ENCODE results near the gene CAPZB.
"Not testable (repeated sequence)": the region's sequence is repeated elsewhere in the genome, so short reads cannot be mapped to it uniquely, and the experiment has no call there.

CAPZB gene

DNA sequence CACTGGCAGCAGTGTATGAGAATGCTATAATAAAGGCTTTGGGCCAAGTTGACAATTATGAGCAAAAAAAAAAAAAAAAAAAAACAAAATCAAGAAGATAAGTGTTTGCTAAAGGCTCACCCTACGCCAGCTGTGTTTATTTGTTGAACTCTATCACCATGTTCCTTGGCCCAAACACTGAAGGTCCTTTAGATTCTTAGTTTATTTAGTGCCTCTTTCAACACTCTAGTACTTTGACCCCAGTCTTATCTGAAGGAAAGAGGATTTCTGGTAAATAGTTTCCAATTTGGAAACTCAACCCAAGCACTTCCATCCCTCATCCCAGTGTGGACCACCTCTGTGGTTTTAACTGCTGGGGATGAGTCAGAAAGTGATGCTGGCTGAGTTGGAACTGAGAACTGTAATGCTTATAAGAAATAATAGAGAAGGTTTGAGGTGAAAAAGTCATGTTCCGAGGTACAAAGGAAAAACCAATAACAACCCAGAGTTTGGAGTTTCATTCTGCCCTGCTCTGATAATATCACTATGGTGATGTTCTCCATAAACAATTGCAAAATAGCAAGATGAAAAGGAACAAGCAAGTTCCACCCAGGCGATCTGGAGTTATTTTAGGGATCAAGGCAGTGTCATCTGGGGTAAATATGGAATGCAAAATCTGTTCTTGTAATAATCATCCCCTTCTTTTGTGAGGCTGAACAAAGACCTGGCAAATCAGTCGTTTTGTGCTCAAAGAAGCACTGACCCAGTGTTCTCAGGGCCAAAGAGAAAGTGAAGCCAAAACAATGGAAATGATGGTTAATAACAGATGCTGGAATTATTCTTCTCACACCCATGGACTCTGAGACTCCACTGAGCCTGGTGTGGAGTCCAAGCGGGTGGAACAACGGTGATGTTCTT is 19.7 kb upstream of the CAPZB start:
- ATAC-seq, result peak; percentile 31; the same call in 1 of the 3 replicates
- TF ChIP-seq ZNF565 (CRISPR knock-in tag; conservative IDR thresholded peaks at IDR 0.05; ENCODE audit: low read depth) (no peak), PPARA (CRISPR knock-in tag; IDR thresholded peaks at IDR 0.05; ENCODE audit: borderline replicate concordance) (no peak), CSDC2 (CRISPR knock-in tag; IDR thresholded peaks at IDR 0.05) (no peak), ESRRG (CRISPR knock-in tag; IDR thresholded peaks at IDR 0.05) (no peak), OSR1 (CRISPR knock-in tag; IDR thresholded peaks at IDR 0.05) (no peak)
- TF ChIP-seq, protein P1, sequence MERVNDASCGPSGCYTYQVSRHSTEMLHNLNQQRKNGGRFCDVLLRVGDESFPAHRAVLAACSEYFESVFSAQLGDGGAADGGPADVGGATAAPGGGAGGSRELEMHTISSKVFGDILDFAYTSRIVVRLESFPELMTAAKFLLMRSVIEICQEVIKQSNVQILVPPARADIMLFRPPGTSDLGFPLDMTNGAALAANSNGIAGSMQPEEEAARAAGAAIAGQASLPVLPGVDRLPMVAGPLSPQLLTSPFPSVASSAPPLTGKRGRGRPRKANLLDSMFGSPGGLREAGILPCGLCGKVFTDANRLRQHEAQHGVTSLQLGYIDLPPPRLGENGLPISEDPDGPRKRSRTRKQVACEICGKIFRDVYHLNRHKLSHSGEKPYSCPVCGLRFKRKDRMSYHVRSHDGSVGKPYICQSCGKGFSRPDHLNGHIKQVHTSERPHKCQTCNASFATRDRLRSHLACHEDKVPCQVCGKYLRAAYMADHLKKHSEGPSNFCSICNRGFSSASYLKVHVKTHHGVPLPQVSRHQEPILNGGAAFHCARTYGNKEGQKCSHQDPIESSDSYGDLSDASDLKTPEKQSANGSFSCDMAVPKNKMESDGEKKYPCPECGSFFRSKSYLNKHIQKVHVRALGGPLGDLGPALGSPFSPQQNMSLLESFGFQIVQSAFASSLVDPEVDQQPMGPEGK (CRISPR knock-in tag; IDR thresholded peaks at IDR 0.05; ENCODE audit: borderline replicate concordance), result no peak

DNA sequence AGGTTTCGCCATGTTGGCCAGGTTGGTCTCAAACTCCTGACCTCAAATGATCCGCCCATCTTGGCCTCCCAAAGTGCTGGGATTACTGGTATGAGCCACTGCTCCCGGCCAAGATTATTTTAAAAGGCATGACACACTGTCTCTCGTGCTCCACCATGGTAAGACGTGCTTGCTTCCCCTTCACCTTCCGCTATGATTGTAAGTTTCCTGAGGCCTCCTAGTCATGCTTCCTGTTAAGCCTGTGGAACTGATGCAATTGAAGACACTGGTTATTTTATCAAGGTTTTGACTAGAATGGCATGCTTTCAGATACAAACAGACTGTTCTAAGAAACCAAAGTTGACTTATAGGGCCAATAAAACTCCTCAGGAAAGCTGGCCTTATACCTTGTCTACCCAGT is 16.9 kb upstream of the CAPZB start:
- ATAC-seq, result not testable (repeated sequence)

DNA sequence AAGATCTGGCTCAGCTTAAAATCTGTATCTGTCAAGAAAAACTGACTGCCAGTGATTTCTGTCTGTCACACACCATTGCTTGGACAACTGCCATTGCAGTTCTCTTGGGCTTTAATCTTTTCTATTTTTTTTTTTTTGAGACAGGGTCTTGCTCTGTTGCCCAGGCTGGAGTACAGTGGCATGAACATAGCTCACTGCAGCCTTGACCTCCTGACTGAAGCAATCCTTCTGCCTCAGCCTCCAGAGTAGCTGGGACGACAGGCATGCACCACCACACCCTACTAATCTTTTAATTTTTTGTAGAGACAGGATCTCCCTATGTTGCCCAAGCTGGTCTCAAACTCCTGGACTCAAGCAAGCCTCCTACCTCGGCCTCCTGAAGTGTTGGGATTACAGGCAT is 14.5 kb upstream of the CAPZB start:
- ATAC-seq, result not testable (repeated sequence)

DNA sequence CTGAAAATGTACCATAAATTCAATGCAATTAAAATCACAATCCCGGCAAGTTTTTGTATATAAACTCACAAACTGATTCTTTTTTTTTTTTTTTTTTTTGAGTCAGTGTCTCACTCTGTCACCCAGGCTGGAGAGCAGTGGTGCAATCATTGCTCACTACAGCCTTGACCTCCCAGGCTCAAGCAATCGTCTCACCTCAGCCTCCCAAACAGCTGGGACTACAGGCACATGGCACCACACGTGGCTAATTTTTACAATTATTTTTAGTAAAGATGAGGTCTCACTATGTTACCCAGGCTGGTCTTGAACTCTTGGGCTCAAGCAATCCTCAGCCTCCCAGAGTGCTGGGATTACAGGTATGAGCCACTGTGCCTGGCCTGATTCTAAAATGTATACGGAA is 12.1 kb upstream of the CAPZB start:
- not testable (repeated sequence) for ATAC-seq

DNA sequence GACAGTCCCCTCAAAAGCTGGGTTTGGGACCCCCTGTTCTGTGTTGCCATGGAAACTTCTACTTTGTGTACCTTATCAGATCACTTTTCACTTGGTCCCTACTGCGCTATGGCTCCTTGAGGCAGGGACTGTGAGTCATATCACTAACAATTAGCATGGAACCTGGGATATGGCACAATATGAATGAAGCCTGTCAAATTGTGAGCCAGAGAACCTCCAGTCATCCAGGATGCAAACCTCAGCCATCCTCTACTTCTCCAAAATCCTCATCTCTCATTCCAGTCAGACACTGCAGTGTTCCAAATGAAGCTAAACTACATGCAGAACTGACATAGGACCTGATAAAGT is 11.2 kb upstream of the CAPZB start:
- no peak for ATAC-seq

DNA sequence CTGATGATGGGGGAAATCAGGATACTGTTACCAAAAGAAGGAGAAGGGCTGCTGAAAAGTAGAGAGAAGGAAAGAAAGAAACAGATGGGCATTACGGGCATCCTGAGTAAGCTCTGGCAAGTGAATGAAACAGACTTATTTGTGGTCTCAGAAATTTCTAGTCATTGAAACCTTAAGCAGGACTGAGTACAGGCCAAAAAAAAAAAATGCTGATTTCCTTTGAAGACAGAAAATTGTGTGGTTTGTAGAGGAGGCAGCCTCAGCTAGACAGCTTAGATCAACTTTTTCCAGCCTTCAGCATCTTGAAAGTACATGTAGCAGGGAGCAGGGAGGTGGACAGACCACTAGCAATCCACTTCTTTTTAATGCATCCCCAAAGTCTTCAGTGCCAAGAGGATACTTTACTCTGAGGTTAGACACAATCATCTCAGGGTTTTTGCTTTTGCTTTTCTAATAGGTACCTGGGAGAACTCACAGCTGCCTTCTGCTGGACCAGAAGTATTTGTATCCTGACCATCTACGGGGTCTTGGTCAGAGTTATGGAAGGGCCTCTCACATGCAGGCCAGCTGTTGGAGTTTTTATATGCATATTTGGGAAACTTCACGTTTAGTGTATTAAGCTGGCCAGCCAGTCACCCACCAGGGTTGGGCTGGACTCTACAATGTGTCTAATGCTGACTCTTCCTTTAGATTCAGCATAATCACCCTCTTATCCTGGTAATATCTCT is 10.6 kb upstream of the CAPZB start:
- peak; percentile 25; the same call in 1 of the 3 replicates for ATAC-seq
- no peak for TF ChIP-seq SNAI2 (CRISPR knock-in tag; IDR thresholded peaks at IDR 0.05)
- TF ChIP-seq ARNTL (CRISPR knock-in tag; IDR thresholded peaks at IDR 0.05; ENCODE audit: borderline replicate concordance, low read depth), result no peak
- no peak for TF ChIP-seq TOX (CRISPR knock-in tag; IDR thresholded peaks at IDR 0.05; ENCODE audit: borderline replicate concordance)
- no peak for TF ChIP-seq ESRRG (CRISPR knock-in tag; IDR thresholded peaks at IDR 0.05)
- TF ChIP-seq, protein P2, sequence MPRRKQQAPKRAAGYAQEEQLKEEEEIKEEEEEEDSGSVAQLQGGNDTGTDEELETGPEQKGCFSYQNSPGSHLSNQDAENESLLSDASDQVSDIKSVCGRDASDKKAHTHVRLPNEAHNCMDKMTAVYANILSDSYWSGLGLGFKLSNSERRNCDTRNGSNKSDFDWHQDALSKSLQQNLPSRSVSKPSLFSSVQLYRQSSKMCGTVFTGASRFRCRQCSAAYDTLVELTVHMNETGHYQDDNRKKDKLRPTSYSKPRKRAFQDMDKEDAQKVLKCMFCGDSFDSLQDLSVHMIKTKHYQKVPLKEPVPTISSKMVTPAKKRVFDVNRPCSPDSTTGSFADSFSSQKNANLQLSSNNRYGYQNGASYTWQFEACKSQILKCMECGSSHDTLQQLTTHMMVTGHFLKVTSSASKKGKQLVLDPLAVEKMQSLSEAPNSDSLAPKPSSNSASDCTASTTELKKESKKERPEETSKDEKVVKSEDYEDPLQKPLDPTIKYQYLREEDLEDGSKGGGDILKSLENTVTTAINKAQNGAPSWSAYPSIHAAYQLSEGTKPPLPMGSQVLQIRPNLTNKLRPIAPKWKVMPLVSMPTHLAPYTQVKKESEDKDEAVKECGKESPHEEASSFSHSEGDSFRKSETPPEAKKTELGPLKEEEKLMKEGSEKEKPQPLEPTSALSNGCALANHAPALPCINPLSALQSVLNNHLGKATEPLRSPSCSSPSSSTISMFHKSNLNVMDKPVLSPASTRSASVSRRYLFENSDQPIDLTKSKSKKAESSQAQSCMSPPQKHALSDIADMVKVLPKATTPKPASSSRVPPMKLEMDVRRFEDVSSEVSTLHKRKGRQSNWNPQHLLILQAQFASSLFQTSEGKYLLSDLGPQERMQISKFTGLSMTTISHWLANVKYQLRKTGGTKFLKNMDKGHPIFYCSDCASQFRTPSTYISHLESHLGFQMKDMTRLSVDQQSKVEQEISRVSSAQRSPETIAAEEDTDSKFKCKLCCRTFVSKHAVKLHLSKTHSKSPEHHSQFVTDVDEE (CRISPR knock-in tag; IDR thresholded peaks at IDR 0.05), result no peak
- TF ChIP-seq BACH2 (CRISPR knock-in tag; IDR thresholded peaks at IDR 0.05; ENCODE audit: borderline replicate concordance), result no peak
- TF ChIP-seq RARB (CRISPR knock-in tag; IDR thresholded peaks at IDR 0.05), result no peak
- TF ChIP-seq, protein P3, sequence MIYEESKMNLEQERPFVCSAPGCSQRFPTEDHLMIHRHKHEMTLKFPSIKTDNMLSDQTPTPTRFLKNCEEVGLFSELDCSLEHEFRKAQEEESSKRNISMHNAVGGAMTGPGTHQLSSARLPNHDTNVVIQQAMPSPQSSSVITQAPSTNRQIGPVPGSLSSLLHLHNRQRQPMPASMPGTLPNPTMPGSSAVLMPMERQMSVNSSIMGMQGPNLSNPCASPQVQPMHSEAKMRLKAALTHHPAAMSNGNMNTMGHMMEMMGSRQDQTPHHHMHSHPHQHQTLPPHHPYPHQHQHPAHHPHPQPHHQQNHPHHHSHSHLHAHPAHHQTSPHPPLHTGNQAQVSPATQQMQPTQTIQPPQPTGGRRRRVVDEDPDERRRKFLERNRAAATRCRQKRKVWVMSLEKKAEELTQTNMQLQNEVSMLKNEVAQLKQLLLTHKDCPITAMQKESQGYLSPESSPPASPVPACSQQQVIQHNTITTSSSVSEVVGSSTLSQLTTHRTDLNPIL (CRISPR knock-in tag; IDR thresholded peaks at IDR 0.05; ENCODE audit: low read depth), result no peak
- TF ChIP-seq CSDC2 (CRISPR knock-in tag; IDR thresholded peaks at IDR 0.05), result no peak

More for the DNA sequence above, 11.2 kb upstream of the CAPZB start:
- no peak for TF ChIP-seq ZFP3 (CRISPR knock-in tag; IDR thresholded peaks at IDR 0.05)
- TF ChIP-seq, protein P1 (CRISPR knock-in tag; IDR thresholded peaks at IDR 0.05; ENCODE audit: borderline replicate concordance), result no peak
- TF ChIP-seq ZFP30 (CRISPR knock-in tag; IDR thresholded peaks at IDR 0.05), result no peak
- TF ChIP-seq, protein P3 (CRISPR knock-in tag; IDR thresholded peaks at IDR 0.05; ENCODE audit: low read depth), result no peak
- no peak for TF ChIP-seq ZNF70 (CRISPR knock-in tag; IDR thresholded peaks at IDR 0.05)
- no peak for TF ChIP-seq ZC3H10 (CRISPR knock-in tag; IDR thresholded peaks at IDR 0.05)
- no peak for TF ChIP-seq TCF4 (CRISPR knock-in tag; IDR thresholded peaks at IDR 0.05; ENCODE audit: borderline replicate concordance)
- no peak for TF ChIP-seq CSDC2 (CRISPR knock-in tag; IDR thresholded peaks at IDR 0.05)
- TF ChIP-seq, protein P4, sequence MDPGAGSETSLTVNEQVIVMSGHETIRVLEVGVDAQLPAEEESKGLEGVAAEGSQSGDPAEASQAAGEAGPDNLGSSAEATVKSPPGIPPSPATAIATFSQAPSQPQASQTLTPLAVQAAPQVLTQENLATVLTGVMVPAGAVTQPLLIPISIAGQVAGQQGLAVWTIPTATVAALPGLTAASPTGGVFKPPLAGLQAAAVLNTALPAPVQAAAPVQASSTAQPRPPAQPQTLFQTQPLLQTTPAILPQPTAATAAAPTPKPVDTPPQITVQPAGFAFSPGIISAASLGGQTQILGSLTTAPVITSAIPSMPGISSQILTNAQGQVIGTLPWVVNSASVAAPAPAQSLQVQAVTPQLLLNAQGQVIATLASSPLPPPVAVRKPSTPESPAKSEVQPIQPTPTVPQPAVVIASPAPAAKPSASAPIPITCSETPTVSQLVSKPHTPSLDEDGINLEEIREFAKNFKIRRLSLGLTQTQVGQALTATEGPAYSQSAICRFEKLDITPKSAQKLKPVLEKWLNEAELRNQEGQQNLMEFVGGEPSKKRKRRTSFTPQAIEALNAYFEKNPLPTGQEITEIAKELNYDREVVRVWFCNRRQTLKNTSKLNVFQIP (CRISPR knock-in tag; IDR thresholded peaks at IDR 0.05; ENCODE audit: borderline replicate concordance, low read depth), result no peak
- no peak for TF ChIP-seq ZNF8 (CRISPR knock-in tag; IDR thresholded peaks at IDR 0.05)
- no peak for TF ChIP-seq RARB (CRISPR knock-in tag; IDR thresholded peaks at IDR 0.05)
- no peak for TF ChIP-seq SNAI2 (CRISPR knock-in tag; IDR thresholded peaks at IDR 0.05)

Data from SK-N-SH treated with all-trans-retinoic acid at 6 μM for 48 hours (cell line).